SU-DHL-6 (cell line): ENCODE measurements around the gene MRPL54.

Experiments used
- H2AFZ ChIP-seq: fragments of 200-600 bp; sonication (generic); 2 replicates; pipeline ENCODE4 v1.6.1; 2014; ENCODE audit warnings: low read depth, mild to moderate bottlenecking, moderate library complexity, mixed read lengths, antibody characterized with exemption, low read length; ENCODE audit not compliant: severe bottlenecking
- H3F3A ChIP-seq: fragments of 200-600 bp; shearing (Covaris generic); 2 replicates; pipeline ENCODE4 v1.6.0; 2016; ENCODE audit warnings: antibody characterized with exemption, mild to moderate bottlenecking; ENCODE audit not compliant: insufficient read depth
- H3K27ac ChIP-seq: fragments of 200-600 bp; sonication (generic); 2 replicates; pipeline ENCODE4 v1.5.1; 2016; ENCODE audit warnings: low read depth, mild to moderate bottlenecking, low read length, moderate library complexity, mixed read lengths
- H3K27me3 ChIP-seq: fragments of 200-600 bp; sonication (generic), shearing (Covaris generic); 2 replicates; pipeline ENCODE4 v1.6.0; 2014; ENCODE audit warnings: mild to moderate bottlenecking, low read length
- H3K36me3 ChIP-seq: fragments of 200-600 bp; sonication (generic); 2 replicates; pipeline ENCODE4 v1.6.1; 2014; ENCODE audit warnings: mild to moderate bottlenecking, low read length, mixed read lengths
- H3K4me2 ChIP-seq: fragments of 300-600, 200-600 bp; shearing (Covaris generic), sonication (generic); 2 replicates; pipeline ENCODE4 v1.6.0; 2014; ENCODE audit warnings: low read length, low read depth, mild to moderate bottlenecking; ENCODE audit not compliant: poor library complexity, severe bottlenecking
- H3K4me3 ChIP-seq: fragments of 200-600 bp; sonication (generic); 2 replicates; pipeline ENCODE4 v1.5.1; 2014; ENCODE audit warnings: antibody characterized with exemption, low read length, mild to moderate bottlenecking, mixed read lengths; ENCODE audit not compliant: insufficient read depth, poor library complexity, severe bottlenecking
- H3K79me2 ChIP-seq: fragments of 200-600 bp; sonication (generic); 2 replicates; pipeline ENCODE4 v1.6.1; 2014; ENCODE audit warnings: mild to moderate bottlenecking, low read length, moderate library complexity; ENCODE audit not compliant: insufficient read depth
- H3K9ac ChIP-seq: fragments of 200-600 bp; sonication (generic); 2 replicates; pipeline ENCODE4 v1.7.0; 2014; ENCODE audit warnings: mild to moderate bottlenecking, low read length
- H3K9me2 ChIP-seq: fragments of 200-600 bp; sonication (generic); replicated peaks from 2 replicates; pipeline ENCODE4 v1.6.1; 2014; ENCODE audit warnings: low read length; ENCODE audit not compliant: insufficient read depth
- H3K9me3 ChIP-seq: fragments of 200-600 bp; sonication (generic); 2 replicates; pipeline ENCODE4 v1.6.1; 2014; ENCODE audit warnings: low read length, mixed read lengths; ENCODE audit not compliant: insufficient read depth
- H4K20me1 ChIP-seq: fragments of 200-600 bp; sonication (generic); 2 replicates; pipeline ENCODE4 v1.6.1; 2014; ENCODE audit warnings: low read depth, mild to moderate bottlenecking, antibody characterized with exemption, low read length, moderate library complexity, mixed read lengths
- EZH2phosphoT487 ChIP-seq: fragments of 200-600 bp; sonication (generic), shearing (Covaris generic); conservative IDR thresholded peaks from 2 replicates; pipeline ENCODE4 v1.6.1; 2018; ENCODE audit warnings: mild to moderate bottlenecking, antibody characterized with exemption, low read length, moderate library complexity, mixed read lengths
- TF ChIP-seq, protein P1 (sequence below): fragments of 200-600 bp; sonication (generic); IDR thresholded peaks from one replicate; pipeline ENCODE4 v1.5.1; 2017; ENCODE audit warnings: antibody characterized with exemption, mild to moderate bottlenecking, low read length, moderate library complexity; ENCODE audit not compliant: insufficient read depth, poor library complexity, severe bottlenecking

MRPL54 gene

DNA sequence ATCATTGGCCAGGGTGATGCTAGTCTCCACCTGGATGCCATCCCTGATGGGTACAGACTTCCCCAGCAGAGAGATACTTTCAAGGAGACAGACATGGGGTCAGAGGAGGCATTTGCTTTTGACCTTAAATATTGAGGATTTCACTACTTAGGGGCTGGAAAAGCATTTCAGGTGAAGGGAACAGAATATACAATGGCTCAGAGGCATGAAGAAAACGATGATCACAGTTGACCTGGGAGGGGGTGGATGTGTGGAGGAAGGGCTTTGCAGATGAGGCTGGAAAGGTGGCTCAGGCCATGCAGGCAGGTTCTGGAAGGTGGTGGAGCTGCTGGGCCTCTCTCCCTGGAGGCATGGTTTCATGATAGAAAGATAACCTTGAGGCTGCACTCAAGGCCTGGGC, 19.8 kb downstream of the MRPL54 start:
- H3K4me2 ChIP-seq, result no peak overlapping the region
- no peak overlapping the region for H2AFZ ChIP-seq
- H3K9me3 ChIP-seq, result peaks cover 11% of the 10 kb centered on the region; the same call in 1 of the 2 replicates
- no peaks in the 10 kb centered on the region for H3K27me3 ChIP-seq
- H3F3A ChIP-seq, result no peaks in the 10 kb centered on the region
- TF ChIP-seq, protein P1, sequence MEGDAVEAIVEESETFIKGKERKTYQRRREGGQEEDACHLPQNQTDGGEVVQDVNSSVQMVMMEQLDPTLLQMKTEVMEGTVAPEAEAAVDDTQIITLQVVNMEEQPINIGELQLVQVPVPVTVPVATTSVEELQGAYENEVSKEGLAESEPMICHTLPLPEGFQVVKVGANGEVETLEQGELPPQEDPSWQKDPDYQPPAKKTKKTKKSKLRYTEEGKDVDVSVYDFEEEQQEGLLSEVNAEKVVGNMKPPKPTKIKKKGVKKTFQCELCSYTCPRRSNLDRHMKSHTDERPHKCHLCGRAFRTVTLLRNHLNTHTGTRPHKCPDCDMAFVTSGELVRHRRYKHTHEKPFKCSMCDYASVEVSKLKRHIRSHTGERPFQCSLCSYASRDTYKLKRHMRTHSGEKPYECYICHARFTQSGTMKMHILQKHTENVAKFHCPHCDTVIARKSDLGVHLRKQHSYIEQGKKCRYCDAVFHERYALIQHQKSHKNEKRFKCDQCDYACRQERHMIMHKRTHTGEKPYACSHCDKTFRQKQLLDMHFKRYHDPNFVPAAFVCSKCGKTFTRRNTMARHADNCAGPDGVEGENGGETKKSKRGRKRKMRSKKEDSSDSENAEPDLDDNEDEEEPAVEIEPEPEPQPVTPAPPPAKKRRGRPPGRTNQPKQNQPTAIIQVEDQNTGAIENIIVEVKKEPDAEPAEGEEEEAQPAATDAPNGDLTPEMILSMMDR, result no peak
- TF ChIP-seq EZH2phosphoT487, result no peak
- no peak overlapping the region for H3K27ac ChIP-seq
- H3K9me2 ChIP-seq, result no peaks in the 10 kb centered on the region
- H3K79me2 ChIP-seq, result no peaks in the 10 kb centered on the region
- no peaks in the 10 kb centered on the region for H3K36me3 ChIP-seq
- H4K20me1 ChIP-seq, result no peaks in the 10 kb centered on the region
- H3K9ac ChIP-seq, result no peak overlapping the region
- H3K4me3 ChIP-seq, result no peak overlapping the region

DNA sequence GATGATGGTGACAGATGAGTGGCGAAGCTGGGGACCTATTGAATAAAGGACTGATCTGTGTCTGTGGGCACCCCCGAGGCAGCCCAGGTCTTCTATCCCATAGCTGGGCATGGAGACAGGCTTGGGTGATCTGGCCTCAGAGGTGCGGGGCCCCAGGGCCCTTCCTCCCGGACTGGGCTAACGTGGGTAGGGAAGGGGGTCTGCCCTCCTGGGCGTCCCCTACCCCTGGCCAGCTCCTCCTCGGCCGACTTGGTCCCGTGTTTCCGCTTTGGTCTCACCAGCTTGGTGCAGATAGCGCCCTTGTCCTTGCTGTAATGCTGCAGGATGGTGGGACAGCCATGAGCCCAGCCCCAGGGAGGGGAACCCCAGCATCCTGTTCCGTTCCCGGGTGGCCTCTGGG, 20.4 kb downstream of the MRPL54 start:
- Histone ChIP-seq H3K36me3 (no peaks in the 10 kb centered on the region), H3K79me2 (no peaks in the 10 kb centered on the region), H3K9ac (no peak overlapping the region), H3K27me3 (no peaks in the 10 kb centered on the region), H2AFZ (no peak overlapping the region), H3K27ac (no peak overlapping the region), H3K4me3 (no peak overlapping the region), H3K4me2 (no peak overlapping the region), H4K20me1 (no peaks in the 10 kb centered on the region), H3K9me3 (peaks cover 11% of the 10 kb centered on the region; the same call in 1 of the 2 replicates), H3K9me2 (no peaks in the 10 kb centered on the region), H3F3A (no peaks in the 10 kb centered on the region)
- no peak for TF ChIP-seq EZH2phosphoT487
- TF ChIP-seq, protein P1, result no peak

DNA sequence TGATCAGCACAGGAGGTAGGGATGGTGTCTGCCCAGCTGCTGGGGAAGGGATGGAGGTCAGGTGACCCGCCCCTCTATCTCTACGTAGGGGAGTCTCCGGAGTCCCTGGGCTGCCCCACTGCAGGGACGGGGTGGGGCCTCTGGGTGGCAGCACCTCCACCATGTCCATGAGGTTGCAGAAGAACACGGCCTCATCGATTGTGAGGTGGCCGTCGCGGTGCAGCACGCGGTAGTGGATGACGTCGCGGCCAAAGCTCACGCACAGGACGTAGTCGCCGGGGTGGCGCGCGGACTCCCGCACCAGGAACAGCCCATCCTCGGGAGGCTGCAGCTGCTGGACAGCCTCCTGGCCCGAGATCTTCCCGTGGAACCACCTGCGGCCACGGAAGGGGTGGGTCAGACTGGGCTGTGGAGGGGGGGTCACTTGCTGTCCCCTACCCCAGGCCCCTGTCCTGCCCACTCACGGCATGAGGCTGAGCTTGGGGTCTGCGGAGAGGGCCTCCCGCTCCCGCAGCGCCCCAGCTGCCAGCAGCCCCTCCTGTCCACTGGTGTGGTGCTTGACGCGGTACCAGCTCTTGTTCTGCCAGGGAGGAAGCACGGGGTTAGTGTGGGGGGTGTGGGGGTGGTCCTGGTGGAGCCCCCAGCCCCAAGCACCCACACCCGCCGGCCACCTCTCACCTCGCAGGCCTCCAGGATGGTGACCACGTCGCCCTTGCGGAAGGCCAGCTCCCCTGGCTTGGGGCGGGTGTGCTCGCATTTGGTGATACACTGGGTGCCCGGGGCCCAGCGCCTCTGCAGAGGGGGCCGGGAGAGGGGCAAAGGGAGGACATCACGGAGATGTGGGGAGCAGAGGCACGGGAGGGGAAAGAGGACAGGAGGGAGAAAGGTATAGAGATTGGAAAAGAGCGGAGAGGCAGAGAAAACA, 21.4 kb downstream of the MRPL54 start:
- Histone ChIP-seq H3K4me3 (no peak overlapping the region), H3K9ac (no peak overlapping the region), H3K4me2 (no peak overlapping the region), H3K79me2 (no peaks in the 10 kb centered on the region), H3K27ac (no peak overlapping the region), H3K27me3 (no peaks in the 10 kb centered on the region), H4K20me1 (no peaks in the 10 kb centered on the region), H3K36me3 (no peaks in the 10 kb centered on the region), H3F3A (no peaks in the 10 kb centered on the region), H3K9me2 (no peaks in the 10 kb centered on the region), H3K9me3 (peaks cover 11% of the 10 kb centered on the region; the same call in 1 of the 2 replicates), H2AFZ (no peak overlapping the region)
- no peak for TF ChIP-seq EZH2phosphoT487
- TF ChIP-seq, protein P1, result peak; percentile 19
